ENCODE measurements around the gene NPTN.
"Not testable (repeated sequence)": the region's sequence is repeated elsewhere in the genome, so short reads cannot be mapped to it uniquely, and the experiment has no call there.

Gene NPTN

GRCh38 chr15:73633111-73633990 is at the start of gene NPTN:
TSS of gene NPTN (minus strand) at chr15:73633389. CDS start at chr15:73633215, 174 bp downstream.
- FAIRE-seq = no peak

GRCh38 chr15:73682600-73683090 is 49.5 kb upstream of the NPTN start:
- FAIRE-seq = no peak

GRCh38 chr15:73681856-73682599 is 48.8 kb upstream of the NPTN start:
- no peak for FAIRE-seq

GRCh38 chr15:73681063-73681462 is 47.9 kb upstream of the NPTN start:
- no peak for FAIRE-seq

GRCh38 chr15:73680549-73680948 is 47.4 kb upstream of the NPTN start:
- FAIRE-seq = no peak

- FAIRE-seq = no peak
Observed at GRCh38 chr15:73679964-73680363, 46.8 kb upstream of the NPTN start.

- FAIRE-seq = no peak
Observed at GRCh38 chr15:73679180-73679579, 46.0 kb upstream of the NPTN start.

- no peak for FAIRE-seq
Observed at GRCh38 chr15:73678498-73678897, 45.3 kb upstream of the NPTN start.

- FAIRE-seq = no peak
Observed at GRCh38 chr15:73677733-73678132, 44.5 kb upstream of the NPTN start.

- no peak for FAIRE-seq
Observed at GRCh38 chr15:73677146-73677607, 44.0 kb upstream of the NPTN start.

- FAIRE-seq = no peak
Observed at GRCh38 chr15:73674587-73674986, 41.4 kb upstream of the NPTN start.

- FAIRE-seq = no peak
Observed at GRCh38 chr15:73660455-73660854, 27.3 kb upstream of the NPTN start.

- FAIRE-seq = no peak
Observed at GRCh38 chr15:73658645-73659044, 25.5 kb upstream of the NPTN start.

- no peak for FAIRE-seq
Observed at GRCh38 chr15:73655724-73656123, 22.5 kb upstream of the NPTN start.

- no peak for FAIRE-seq
Observed at GRCh38 chr15:73654659-73655058, 21.5 kb upstream of the NPTN start.

GRCh38 chr15:73650416-73651126 is 17.4 kb upstream of the NPTN start:
- no peak for FAIRE-seq

- FAIRE-seq = no peak
Observed at GRCh38 chr15:73648014-73648295, 14.8 kb upstream of the NPTN start.

GRCh38 chr15:73647259-73648013 is 14.2 kb upstream of the NPTN start:
- FAIRE-seq = no peak

GRCh38 chr15:73639464-73639863 is 6.3 kb upstream of the NPTN start:
- FAIRE-seq = not testable (repeated sequence)

- no peak for FAIRE-seq
Observed at GRCh38 chr15:73637527-73637926, 4.3 kb upstream of the NPTN start.

GRCh38 chr15:73633991-73634495 is 854 bp upstream of the NPTN start:
- FAIRE-seq = no peak

GRCh38 chr15:73632670-73633058 is 525 bp downstream of the NPTN start:
- no peak for FAIRE-seq
